GM12892 (cell line): Measurements from ENCODE around the gene TMC8.

Experiments
- POLR2A ChIP-seq: IDR thresholded peaks from 2 replicates; pipeline ENCODE4 v1.6.1; 2011; ENCODE audit warnings: low read depth, low read length, control low read depth
- POLR2AphosphoS5 ChIP-seq: IDR thresholded peaks from 2 replicates; pipeline ENCODE4 v1.6.1; 2011; ENCODE audit warnings: low read depth, low read length, control low read depth
- TAF1 ChIP-seq: IDR thresholded peaks from 2 replicates; pipeline ENCODE4 v1.6.1; 2011; ENCODE audit warnings: low read depth, mild to moderate bottlenecking, control low read depth, low read length, borderline replicate concordance

DNA sequence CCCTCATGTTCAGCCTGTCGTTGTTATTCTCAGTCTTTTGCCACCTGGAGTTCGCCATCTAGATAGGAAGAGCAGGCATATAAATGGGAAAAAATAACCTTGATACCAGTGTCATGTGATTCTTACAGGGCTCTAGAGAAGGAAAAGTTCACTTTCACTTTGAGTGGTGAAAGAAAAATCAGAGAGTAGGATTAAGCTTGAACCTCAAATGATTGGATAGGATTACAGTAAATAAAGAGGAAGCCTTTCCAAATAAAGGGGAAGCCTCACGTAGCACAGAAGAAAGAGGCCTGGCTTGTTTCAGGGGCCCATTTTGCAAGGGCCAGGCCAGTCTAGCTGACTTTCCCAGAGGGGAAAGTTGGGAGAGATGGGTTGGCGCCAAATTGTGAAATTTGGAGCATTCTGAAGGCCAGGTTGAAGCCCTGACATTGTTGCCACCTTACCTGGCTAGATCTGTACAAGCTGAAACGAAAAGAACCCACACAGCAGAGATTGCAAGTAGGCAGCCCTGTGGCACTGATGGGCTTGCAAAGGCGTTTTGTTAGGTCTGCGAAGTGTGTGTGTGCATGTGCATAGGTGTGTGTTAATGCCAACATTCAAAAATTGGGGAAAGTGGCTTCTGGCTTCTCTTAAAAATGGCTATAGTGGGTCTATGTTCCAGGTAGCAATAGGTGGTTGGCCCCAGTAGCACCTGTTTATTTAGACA is 40.8 kb upstream of the TMC8 start:
- TF ChIP-seq POLR2A, result no peak
- TF ChIP-seq POLR2AphosphoS5, result no peak
- no peak for TF ChIP-seq TAF1
